ENCODE results near the gene BBLN.

DNA sequence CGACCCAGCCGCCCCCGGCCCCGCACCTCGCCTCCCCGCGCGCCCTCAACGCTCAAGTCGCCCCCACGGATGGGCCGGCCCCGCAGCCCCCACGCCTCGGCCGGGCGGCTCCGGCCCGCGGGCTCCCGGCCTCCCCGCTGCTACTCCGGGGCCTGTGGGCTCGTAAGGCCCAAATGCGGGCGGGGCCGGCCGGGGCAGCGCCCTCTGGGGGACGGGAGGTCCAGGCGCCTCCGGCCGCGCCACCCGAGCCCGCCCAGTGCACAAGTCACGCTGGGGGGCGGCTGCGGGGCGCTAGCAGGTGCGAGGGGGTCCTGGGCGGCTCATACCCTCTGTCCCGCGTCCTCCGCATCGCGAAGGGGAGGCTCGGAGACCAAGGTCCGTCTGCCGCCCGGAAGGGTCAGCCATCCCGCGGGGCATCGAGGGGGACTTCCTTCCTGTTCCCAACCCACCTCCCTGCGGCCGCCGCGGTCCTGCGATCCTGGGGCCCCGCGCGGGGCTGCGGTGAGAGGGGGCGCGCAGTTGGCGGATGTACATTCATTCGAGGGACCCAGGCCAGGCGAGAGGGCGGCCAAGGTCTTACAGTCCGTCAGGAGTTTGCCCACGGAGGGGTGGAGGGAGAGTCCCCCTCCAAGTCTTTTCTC, 31.5 kb downstream of the BBLN start, which contains the start of gene CIZ1:
- TF ChIP-seq, protein P1, sequence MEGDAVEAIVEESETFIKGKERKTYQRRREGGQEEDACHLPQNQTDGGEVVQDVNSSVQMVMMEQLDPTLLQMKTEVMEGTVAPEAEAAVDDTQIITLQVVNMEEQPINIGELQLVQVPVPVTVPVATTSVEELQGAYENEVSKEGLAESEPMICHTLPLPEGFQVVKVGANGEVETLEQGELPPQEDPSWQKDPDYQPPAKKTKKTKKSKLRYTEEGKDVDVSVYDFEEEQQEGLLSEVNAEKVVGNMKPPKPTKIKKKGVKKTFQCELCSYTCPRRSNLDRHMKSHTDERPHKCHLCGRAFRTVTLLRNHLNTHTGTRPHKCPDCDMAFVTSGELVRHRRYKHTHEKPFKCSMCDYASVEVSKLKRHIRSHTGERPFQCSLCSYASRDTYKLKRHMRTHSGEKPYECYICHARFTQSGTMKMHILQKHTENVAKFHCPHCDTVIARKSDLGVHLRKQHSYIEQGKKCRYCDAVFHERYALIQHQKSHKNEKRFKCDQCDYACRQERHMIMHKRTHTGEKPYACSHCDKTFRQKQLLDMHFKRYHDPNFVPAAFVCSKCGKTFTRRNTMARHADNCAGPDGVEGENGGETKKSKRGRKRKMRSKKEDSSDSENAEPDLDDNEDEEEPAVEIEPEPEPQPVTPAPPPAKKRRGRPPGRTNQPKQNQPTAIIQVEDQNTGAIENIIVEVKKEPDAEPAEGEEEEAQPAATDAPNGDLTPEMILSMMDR (IDR thresholded peaks at IDR 0.05 in 4 of 5, conservative IDR thresholded peaks at IDR 0.05 in 1 of 5) = peak; percentile 65 to 96 (median 76)
- TF ChIP-seq POLR2A (IDR thresholded peaks at IDR 0.05) = peak in 1 of 2 donors; percentile 47
